ENCODE data around the gene WEE1. TPM values are rescaled to one million over a fixed set of nuclear protein-coding genes. Genes with fewer than 3 reads are reported as not detected.

WEE1 gene
- total RNA-seq, 2 donors from 2014 or later: 80.1 to 93.5 TPM

- Mint-ChIP-seq H3K4me3 (peak overlapping the region; percentile 97), H3K36me3 (ENCODE audit: low read depth) (peaks cover 52% of the 10 kb centered on the region), H3K9me3 (no peaks in the 10 kb centered on the region), H3K4me1 (peaks cover 21% of the 10 kb centered on the region), H3K27me3 (ENCODE audit: insufficient read depth) (peaks cover 3% of the 10 kb centered on the region), H3K27ac (no peak overlapping the region)
- DNase-seq: no peak
- Histone ChIP-seq H3K36me3 (ENCODE audit: control insufficient read depth, insufficient read depth, low read length) (peaks cover 60% of the 10 kb centered on the region), H3K27ac (ENCODE audit: low read depth, low read length) (no peak overlapping the region), H3K27me3 (ENCODE audit: control insufficient read depth, insufficient read depth, low read length, poor library complexity, severe bottlenecking) (no peaks in the 10 kb centered on the region), H3K4me3 (ENCODE audit: low read length) (peak overlapping the region; percentile 98), H3K9me3 (ENCODE audit: control insufficient read depth, low read length) (no peaks in the 10 kb centered on the region), H3K9ac (ENCODE audit: extremely low read depth, low read length, poor library complexity, severe bottlenecking) (peak overlapping the region; percentile 87), H3K4me1 (ENCODE audit: control insufficient read depth, insufficient read depth, low read length) (peaks cover 3% of the 10 kb centered on the region)
- TF ChIP-seq CTCF (conservative IDR thresholded peaks at IDR 0.05): no peak
- WGBS, 2 experiments (ENCODE audit: insufficient coverage in 1 of 2, insufficient read length in 1 of 2): 77 to 89% methylated on average over 3 of the region's 4 CpGs
These were observed 3.4 kb downstream of the WEE1 start for GRCh38 chr11:9576701-9577381.

- H3K4me3 Mint-ChIP-seq: peak overlapping the region; percentile 6
- no peaks in the 10 kb centered on the region for H3K9me3 Mint-ChIP-seq
- H3K36me3 Mint-ChIP-seq (ENCODE audit: low read depth): peaks cover 59% of the 10 kb centered on the region
- DNase-seq: no peak
- no peak overlapping the region for H3K27ac ChIP-seq (ENCODE audit: low read depth, low read length)
- H3K36me3 ChIP-seq (ENCODE audit: control insufficient read depth, insufficient read depth, low read length): peaks cover 67% of the 10 kb centered on the region
- H3K27me3 ChIP-seq (ENCODE audit: control insufficient read depth, insufficient read depth, low read length, poor library complexity, severe bottlenecking): no peaks in the 10 kb centered on the region
- no peak overlapping the region for H3K27ac Mint-ChIP-seq
- no peaks in the 10 kb centered on the region for H3K27me3 Mint-ChIP-seq (ENCODE audit: insufficient read depth)
- peaks cover 3% of the 10 kb centered on the region for H3K4me1 ChIP-seq (ENCODE audit: control insufficient read depth, insufficient read depth, low read length)
- H3K9ac ChIP-seq (ENCODE audit: extremely low read depth, low read length, poor library complexity, severe bottlenecking): peak overlapping the region; percentile 87
- 48 to 91% methylated on average over 4 to 7 of the region's 7 CpGs for WGBS, 2 experiments (ENCODE audit: insufficient coverage in 1 of 2, insufficient read length in 1 of 2)
- no peaks in the 10 kb centered on the region for H3K9me3 ChIP-seq (ENCODE audit: control insufficient read depth, low read length)
- H3K4me1 Mint-ChIP-seq: peaks cover 17% of the 10 kb centered on the region
- TF ChIP-seq CTCF (conservative IDR thresholded peaks at IDR 0.05): no peak
- H3K4me3 ChIP-seq (ENCODE audit: low read length): peak overlapping the region; percentile 98
These were observed 4.1 kb downstream of the WEE1 start for GRCh38 chr11:9577556-9577955.

- no peak for TF ChIP-seq CTCF (conservative IDR thresholded peaks at IDR 0.05)
- Mint-ChIP-seq H3K4me1 (peaks cover 15% of the 10 kb centered on the region), H3K27ac (no peak overlapping the region), H3K36me3 (ENCODE audit: low read depth) (peaks cover 82% of the 10 kb centered on the region), H3K4me3 (no peak overlapping the region), H3K27me3 (ENCODE audit: insufficient read depth) (no peaks in the 10 kb centered on the region), H3K9me3 (no peaks in the 10 kb centered on the region)
- no peak overlapping the region for H3K9ac ChIP-seq (ENCODE audit: extremely low read depth, low read length, poor library complexity, severe bottlenecking)
- no peak for DNase-seq
- no peaks in the 10 kb centered on the region for H3K27me3 ChIP-seq (ENCODE audit: control insufficient read depth, insufficient read depth, low read length, poor library complexity, severe bottlenecking)
- H3K4me1 ChIP-seq (ENCODE audit: control insufficient read depth, insufficient read depth, low read length): peaks cover 3% of the 10 kb centered on the region
- 97 to 100% methylated on average over 4 of the region's 4 CpGs for WGBS, 2 experiments (ENCODE audit: insufficient coverage in 1 of 2, insufficient read length in 1 of 2)
- H3K9me3 ChIP-seq (ENCODE audit: control insufficient read depth, low read length): no peaks in the 10 kb centered on the region
- peaks cover 95% of the 10 kb centered on the region for H3K36me3 ChIP-seq (ENCODE audit: control insufficient read depth, insufficient read depth, low read length)
- H3K4me3 ChIP-seq (ENCODE audit: low read length): no peak overlapping the region
- no peak overlapping the region for H3K27ac ChIP-seq (ENCODE audit: low read depth, low read length)
These were observed 7.4 kb downstream of the WEE1 start for GRCh38 chr11:9580894-9581293.
